HFF-Myc (cell line): Measurements from ENCODE around the gene WWOX.

Source experiments
- DNase-seq: peaks from one replicate; pipeline ENCODE4 v3.0.0-alpha.2; 2011; ENCODE audit warnings: low read depth; ENCODE audit errors: extremely low read depth
- H3K4me3 ChIP-seq: replicated peaks from 2 replicates; pipeline ENCODE4 v1.5.1; 2011; ENCODE audit warnings: low read depth, mild to moderate bottlenecking, control low read depth, low read length
- CTCF ChIP-seq: IDR thresholded peaks from 2 replicates; pipeline ENCODE4 v1.5.1; 2012; ENCODE audit warnings: mild to moderate bottlenecking, low read depth, low read length, control low read depth; ENCODE audit errors: missing control alignments

The WWOX gene

GRCh38 chr16:79018650-79019429, 919.4 kb downstream of the WWOX start:
- no peak for TF ChIP-seq CTCF
- no peak for DNase-seq
- no peak overlapping the region for H3K4me3 ChIP-seq

- DNase-seq = no peak
- no peak overlapping the region for H3K4me3 ChIP-seq
- no peak for TF ChIP-seq CTCF
Observed at GRCh38 chr16:79019431-79019830, 920.0 kb downstream of the WWOX start.

GRCh38 chr16:79021991-79022630, 922.7 kb downstream of the WWOX start:
- no peak for DNase-seq
- no peak for TF ChIP-seq CTCF
- H3K4me3 ChIP-seq = no peak overlapping the region

GRCh38 chr16:79026117-79026516, 926.7 kb downstream of the WWOX start:
- no peak for TF ChIP-seq CTCF
- no peak overlapping the region for H3K4me3 ChIP-seq
- no peak for DNase-seq

- TF ChIP-seq CTCF = no peak
- H3K4me3 ChIP-seq = no peak overlapping the region
- DNase-seq = no peak
Observed at GRCh38 chr16:79036541-79036940, 937.1 kb downstream of the WWOX start.

- TF ChIP-seq CTCF = no peak
- DNase-seq = no peak
- H3K4me3 ChIP-seq = no peak overlapping the region
Observed at GRCh38 chr16:79037521-79038373, 938.3 kb downstream of the WWOX start.
